Upper lobe of left lung (tissue), 4 donors: ENCODE data around the gene MVB12B.

Source experiments
- CTCF ChIP-seq, 6 experiments: fragments of 450-650 bp in 4 of 6; fragments of 200-600 bp in 2 of 6; sonication (generic) in 2 of 6; IDR thresholded peaks; one replicate each; pipeline ENCODE4 v1.5.1; 2016 to 2019; ENCODE audit warnings: antibody characterized with exemption in 6 of 6
- EP300 ChIP-seq, 4 donors: sonication (generic); formaldehyde crosslinking; IDR thresholded peaks; one replicate each; pipeline ENCODE4 v1.5.1; 2017; ENCODE audit warnings: antibody characterized with exemption in 4 of 4, control low read depth in 2 of 4
- POLR2A ChIP-seq, 4 donors: fragments of 450-650 bp; IDR thresholded peaks; one replicate each; pipeline ENCODE4 v1.5.1; 2016 to 2017; ENCODE audit warnings: antibody characterized with exemption in 4 of 4, mild to moderate bottlenecking in 2 of 4
- POLR2AphosphoS5 ChIP-seq, 2 donors: sonication (generic); formaldehyde crosslinking; IDR thresholded peaks; one replicate each; pipeline ENCODE4 v1.5.1; 2017; ENCODE audit warnings: antibody characterized with exemption in 2 of 2

DNA sequence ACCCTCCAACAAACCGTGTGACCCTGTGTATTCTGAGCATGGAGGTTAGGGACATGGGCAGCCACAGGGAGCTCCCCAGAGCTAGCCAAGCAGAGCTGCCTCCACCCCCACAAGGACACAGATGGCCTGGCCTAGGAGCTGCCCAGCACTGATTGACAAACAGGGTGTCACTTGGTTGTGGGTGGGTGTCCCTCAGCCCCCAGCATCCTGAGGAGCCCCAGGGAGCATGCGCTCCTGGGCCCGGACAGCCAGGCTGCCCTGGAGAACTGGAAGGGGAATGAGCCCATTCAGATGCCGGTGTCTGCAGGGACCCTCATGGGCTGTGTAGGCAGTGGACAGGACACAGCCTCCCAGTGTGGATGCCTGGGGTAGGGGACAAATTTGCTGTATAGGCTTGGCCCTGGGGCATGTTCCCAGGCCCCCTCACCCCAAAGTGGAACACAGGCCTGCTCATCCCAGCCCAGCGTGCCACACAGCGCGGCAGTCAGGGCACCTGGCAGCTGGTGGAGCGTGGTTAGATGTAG is 162.3 kb downstream of the MVB12B start:
- TF ChIP-seq CTCF (IDR thresholded peaks at IDR 0.05): no peak
- TF ChIP-seq EP300 (IDR thresholded peaks at IDR 0.05): no peak
- TF ChIP-seq POLR2A (IDR thresholded peaks at IDR 0.05): no peak
- TF ChIP-seq POLR2AphosphoS5 (IDR thresholded peaks at IDR 0.05): no peak
